Loucy (cell line): ENCODE results near the gene GPC1.

ENCODE experiments used
- H2AFZ ChIP-seq: fragments of 200-600 bp; sonication (generic); 2 replicates; pipeline ENCODE4 v1.6.0; 2016; ENCODE audit warnings: antibody characterized with exemption, mild to moderate bottlenecking, low read length, moderate library complexity
- H3F3A ChIP-seq: fragments of 200-600 bp; 2 replicates; pipeline ENCODE4 v1.6.0; 2016; ENCODE audit warnings: antibody characterized with exemption, low read depth, mild to moderate bottlenecking
- H3K27me3 ChIP-seq: fragments of 200-600 bp; sonication (generic); 2 replicates; pipeline ENCODE4 v1.6.1; 2014; ENCODE audit warnings: low read length, mild to moderate bottlenecking; ENCODE audit not compliant: insufficient read depth, poor library complexity, severe bottlenecking
- H3K36me3 ChIP-seq: fragments of 200-600 bp; sonication (generic); 2 replicates; pipeline ENCODE4 v1.6.1; 2016; ENCODE audit warnings: low read length; ENCODE audit not compliant: insufficient read depth
- H3K4me1 ChIP-seq: fragments of 200-600 bp; sonication (generic); 2 replicates; pipeline ENCODE4 v1.5.1; 2014; ENCODE audit warnings: low read length, mild to moderate bottlenecking; ENCODE audit not compliant: insufficient read depth, poor library complexity, severe bottlenecking
- H3K4me2 ChIP-seq: fragments of 200-600 bp; sonication (generic); 2 replicates; pipeline ENCODE4 v1.6.0; 2014; ENCODE audit warnings: antibody characterized with exemption, low read length, low read depth, mild to moderate bottlenecking; ENCODE audit not compliant: poor library complexity, severe bottlenecking
- H3K4me3 ChIP-seq: fragments of 200-600 bp; sonication (generic); 2 replicates; pipeline ENCODE4 v1.5.1; 2014; ENCODE audit warnings: low read length, mild to moderate bottlenecking, mixed read lengths; ENCODE audit not compliant: poor library complexity, severe bottlenecking
- H3K79me2 ChIP-seq: fragments of 200-600 bp; sonication (generic); 2 replicates; pipeline ENCODE4 v1.6.1; 2014; ENCODE audit warnings: low read length; ENCODE audit not compliant: insufficient read depth
- H3K9ac ChIP-seq: fragments of 200-600 bp; sonication (generic); 2 replicates; pipeline ENCODE4 v1.6.0; 2014; ENCODE audit warnings: mild to moderate bottlenecking, low read depth, low read length, moderate library complexity; ENCODE audit not compliant: poor library complexity, severe bottlenecking
- H3K9me2 ChIP-seq: fragments of 200-600 bp; sonication (generic); replicated peaks from 2 replicates; pipeline ENCODE4 v1.6.1; 2016; ENCODE audit warnings: low read depth, low read length, mixed read lengths
- H3K9me3 ChIP-seq: fragments of 200-600 bp; sonication (generic); 2 replicates; pipeline ENCODE4 v1.6.1; 2014; ENCODE audit warnings: mild to moderate bottlenecking, antibody characterized with exemption, low read length, low read depth; ENCODE audit not compliant: insufficient read depth
- H4K20me1 ChIP-seq: fragments of 200-600 bp; sonication (generic); 2 replicates; pipeline ENCODE4 v1.6.0; 2014; ENCODE audit warnings: antibody characterized with exemption, low read length, mild to moderate bottlenecking; ENCODE audit not compliant: insufficient read depth, poor library complexity, severe bottlenecking
- EZH2phosphoT487 ChIP-seq: fragments of 200-600 bp; IDR thresholded peaks from 2 replicates; pipeline ENCODE4 v1.6.1; 2018; ENCODE audit warnings: antibody characterized with exemption, mild to moderate bottlenecking, moderate library complexity, borderline replicate concordance
- TF ChIP-seq, protein P1 (sequence below): fragments of 200-600 bp; sonication (generic); conservative IDR thresholded peaks from 2 replicates; pipeline ENCODE4 v1.5.1; 2014; ENCODE audit warnings: mild to moderate bottlenecking, antibody characterized with exemption, low read length

The GPC1 gene

DNA sequence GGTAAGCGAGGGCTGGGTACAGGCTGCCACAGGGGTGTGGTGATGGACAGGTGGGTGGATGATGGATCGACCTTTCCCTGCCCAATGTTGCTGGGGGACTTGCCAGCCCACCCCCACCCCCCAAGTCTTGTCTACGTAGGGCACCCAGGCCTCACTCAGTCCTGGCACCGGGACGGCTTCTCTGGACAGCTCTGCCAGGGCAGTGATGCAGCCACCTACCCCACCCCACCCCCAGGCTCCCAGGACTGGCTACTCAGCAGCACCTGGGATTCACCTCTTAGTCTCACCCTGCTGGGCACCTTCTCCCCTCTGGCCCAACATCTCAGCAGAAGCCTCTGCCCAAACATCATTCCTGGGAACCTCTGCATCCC, 66.6 kb downstream of the GPC1 start:
- Histone ChIP-seq H3K4me2 (no peak overlapping the region), H3K36me3 (no peaks in the 10 kb centered on the region)

DNA sequence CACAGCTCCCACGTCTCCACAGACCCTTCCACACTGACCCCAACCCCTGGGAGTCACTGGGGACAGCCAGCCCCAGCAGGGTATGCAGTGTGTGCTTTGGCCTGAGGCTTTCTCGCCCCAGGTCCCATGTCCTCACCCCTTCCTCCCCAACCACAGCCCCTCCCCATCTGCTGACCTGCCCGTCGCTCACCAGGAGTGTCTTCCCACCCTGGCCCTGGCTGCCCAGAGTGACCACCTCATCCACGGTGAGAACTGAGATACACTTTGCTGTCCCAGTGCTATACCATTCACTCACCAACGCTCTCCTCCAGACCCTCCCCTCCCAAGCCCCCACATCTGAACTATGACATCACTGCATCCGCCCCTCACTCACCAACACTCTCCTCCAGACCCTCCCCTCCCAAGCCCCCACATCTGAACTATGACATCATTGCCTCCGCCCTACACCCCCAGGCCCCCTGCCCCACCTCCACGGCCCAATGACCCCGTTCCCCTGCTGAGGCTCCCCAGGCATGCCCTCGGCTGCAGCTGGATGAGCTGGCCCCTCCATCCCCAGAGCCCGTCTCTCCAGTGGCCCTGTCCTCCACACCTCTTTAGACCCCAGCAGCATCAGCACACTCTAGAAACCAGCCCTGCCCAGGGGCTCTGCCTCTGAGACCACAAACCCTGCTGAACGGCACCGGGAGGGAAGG, 67.1 kb downstream of the GPC1 start:
- no peaks in the 10 kb centered on the region for H3K79me2 ChIP-seq
- no peak overlapping the region for H3K9ac ChIP-seq
- no peaks in the 10 kb centered on the region for H3K4me1 ChIP-seq
- no peaks in the 10 kb centered on the region for H3F3A ChIP-seq
- H3K27me3 ChIP-seq, result no peaks in the 10 kb centered on the region
- TF ChIP-seq, protein P1, sequence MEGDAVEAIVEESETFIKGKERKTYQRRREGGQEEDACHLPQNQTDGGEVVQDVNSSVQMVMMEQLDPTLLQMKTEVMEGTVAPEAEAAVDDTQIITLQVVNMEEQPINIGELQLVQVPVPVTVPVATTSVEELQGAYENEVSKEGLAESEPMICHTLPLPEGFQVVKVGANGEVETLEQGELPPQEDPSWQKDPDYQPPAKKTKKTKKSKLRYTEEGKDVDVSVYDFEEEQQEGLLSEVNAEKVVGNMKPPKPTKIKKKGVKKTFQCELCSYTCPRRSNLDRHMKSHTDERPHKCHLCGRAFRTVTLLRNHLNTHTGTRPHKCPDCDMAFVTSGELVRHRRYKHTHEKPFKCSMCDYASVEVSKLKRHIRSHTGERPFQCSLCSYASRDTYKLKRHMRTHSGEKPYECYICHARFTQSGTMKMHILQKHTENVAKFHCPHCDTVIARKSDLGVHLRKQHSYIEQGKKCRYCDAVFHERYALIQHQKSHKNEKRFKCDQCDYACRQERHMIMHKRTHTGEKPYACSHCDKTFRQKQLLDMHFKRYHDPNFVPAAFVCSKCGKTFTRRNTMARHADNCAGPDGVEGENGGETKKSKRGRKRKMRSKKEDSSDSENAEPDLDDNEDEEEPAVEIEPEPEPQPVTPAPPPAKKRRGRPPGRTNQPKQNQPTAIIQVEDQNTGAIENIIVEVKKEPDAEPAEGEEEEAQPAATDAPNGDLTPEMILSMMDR, result no peak
- no peak for TF ChIP-seq EZH2phosphoT487
- H4K20me1 ChIP-seq, result no peaks in the 10 kb centered on the region
- H2AFZ ChIP-seq, result no peak overlapping the region
- no peak overlapping the region for H3K4me3 ChIP-seq
- H3K36me3 ChIP-seq, result no peaks in the 10 kb centered on the region
- no peaks in the 10 kb centered on the region for H3K9me3 ChIP-seq
- H3K4me2 ChIP-seq, result no peak overlapping the region
- H3K9me2 ChIP-seq, result no peaks in the 10 kb centered on the region

More for the DNA sequence above, 66.6 kb downstream of the GPC1 start:
- H2AFZ ChIP-seq, result no peak overlapping the region
- no peaks in the 10 kb centered on the region for H4K20me1 ChIP-seq
- no peaks in the 10 kb centered on the region for H3K79me2 ChIP-seq
- no peaks in the 10 kb centered on the region for H3F3A ChIP-seq
- no peaks in the 10 kb centered on the region for H3K9me3 ChIP-seq
- H3K9ac ChIP-seq, result no peak overlapping the region
- H3K9me2 ChIP-seq, result no peaks in the 10 kb centered on the region
- H3K27me3 ChIP-seq, result no peaks in the 10 kb centered on the region
- no peak overlapping the region for H3K4me3 ChIP-seq
- TF ChIP-seq, protein P1, result no peak
- no peak for TF ChIP-seq EZH2phosphoT487
- H3K4me1 ChIP-seq, result no peaks in the 10 kb centered on the region

DNA sequence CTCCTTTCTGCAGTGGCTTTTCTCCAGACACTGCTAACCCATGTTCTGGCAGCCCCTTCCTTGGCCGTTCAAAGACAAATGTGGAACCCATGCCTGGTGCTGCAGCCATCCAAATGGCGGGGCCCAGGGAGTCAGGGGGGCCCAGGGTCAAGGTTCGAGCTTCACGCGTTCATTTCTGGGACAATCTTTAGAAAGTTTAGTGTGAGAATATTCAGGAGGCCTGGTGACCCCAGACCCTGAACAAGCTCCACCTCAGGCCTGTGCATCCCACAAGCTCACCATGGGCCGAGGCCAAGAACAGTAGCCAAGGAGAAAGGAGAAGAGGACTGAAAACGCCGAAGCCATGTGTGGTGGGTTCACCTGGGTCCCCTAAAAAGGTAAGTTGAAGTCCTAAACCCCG, 67.9 kb downstream of the GPC1 start:
- no peak overlapping the region for H3K4me2 ChIP-seq
- no peak overlapping the region for H2AFZ ChIP-seq
- no peaks in the 10 kb centered on the region for H4K20me1 ChIP-seq
- H3K4me1 ChIP-seq, result no peaks in the 10 kb centered on the region
- TF ChIP-seq EZH2phosphoT487, result no peak
- TF ChIP-seq, protein P1, result no peak
- no peaks in the 10 kb centered on the region for H3K27me3 ChIP-seq
- H3K36me3 ChIP-seq, result no peaks in the 10 kb centered on the region
- H3K79me2 ChIP-seq, result no peaks in the 10 kb centered on the region
- no peak overlapping the region for H3K9ac ChIP-seq
- no peaks in the 10 kb centered on the region for H3K9me3 ChIP-seq
- H3F3A ChIP-seq, result no peaks in the 10 kb centered on the region
- H3K9me2 ChIP-seq, result no peaks in the 10 kb centered on the region
- H3K4me3 ChIP-seq, result no peak overlapping the region
